Measurements from ENCODE around the gene ARV1.

ARV1 gene

GRCh38 chr1:231040800-231041718, 62.2 kb downstream of the ARV1 start:
- TF ChIP-seq CEBPB (IDR thresholded peaks at IDR 0.05), result no peak
- no peak for TF ChIP-seq TAF1 (IDR thresholded peaks at IDR 0.05; ENCODE audit: low read depth)
- 0 out of 2 replicates have a peak, but pooled peaks have one; percentile 46 for TF ChIP-seq ZBTB7A (IDR thresholded peaks at IDR 0.05; ENCODE audit: low read depth)

GRCh38 chr1:231041719-231042261, 62.9 kb downstream of the ARV1 start:
- no peak for TF ChIP-seq TAF1 (IDR thresholded peaks at IDR 0.05; ENCODE audit: low read depth)
- no peak for TF ChIP-seq CEBPB (IDR thresholded peaks at IDR 0.05)
- no peak for TF ChIP-seq FOXM1 (IDR thresholded peaks at IDR 0.05; ENCODE audit: borderline replicate concordance, low read depth)
- TF ChIP-seq RAD21 (IDR thresholded peaks at IDR 0.05; ENCODE audit: low read depth), result no peak
- no peak for TF ChIP-seq USF1 (IDR thresholded peaks at IDR 0.05)
- TF ChIP-seq NFIC (IDR thresholded peaks at IDR 0.05), result no peak
- no peak for TF ChIP-seq YY1 (IDR thresholded peaks at IDR 0.05; ENCODE audit: low read depth)
- no peak for TF ChIP-seq CREB1 (IDR thresholded peaks at IDR 0.05; ENCODE audit: low read depth)
- no peak for TF ChIP-seq TEAD4 (IDR thresholded peaks at IDR 0.05)
- TF ChIP-seq EGR1 (IDR thresholded peaks at IDR 0.05), result no peak
- TF ChIP-seq EP300 (IDR thresholded peaks at IDR 0.05; ENCODE audit: borderline replicate concordance), result no peak
- no peak for TF ChIP-seq TCF12 (IDR thresholded peaks at IDR 0.05; ENCODE audit: low read depth)
- no peak for TF ChIP-seq REST (IDR thresholded peaks at IDR 0.05; ENCODE audit: low read depth)
- TF ChIP-seq MAX (IDR thresholded peaks at IDR 0.05), result no peak
- TF ChIP-seq ZBTB7A (IDR thresholded peaks at IDR 0.05; ENCODE audit: low read depth), result no peak

GRCh38 chr1:231044588-231044987, 65.7 kb downstream of the ARV1 start:
- TF ChIP-seq TAF1 (IDR thresholded peaks at IDR 0.05; ENCODE audit: low read depth), result no peak
- TF ChIP-seq TEAD4 (IDR thresholded peaks at IDR 0.05), result no peak
- TF ChIP-seq CREB1 (IDR thresholded peaks at IDR 0.05; ENCODE audit: low read depth), result no peak
- no peak for TF ChIP-seq FOXM1 (IDR thresholded peaks at IDR 0.05; ENCODE audit: borderline replicate concordance, low read depth)
- no peak for TF ChIP-seq REST (IDR thresholded peaks at IDR 0.05; ENCODE audit: low read depth)
- TF ChIP-seq TCF12 (IDR thresholded peaks at IDR 0.05; ENCODE audit: low read depth), result no peak
- no peak for TF ChIP-seq RAD21 (IDR thresholded peaks at IDR 0.05; ENCODE audit: low read depth)
- no peak for TF ChIP-seq MAX (IDR thresholded peaks at IDR 0.05)
- TF ChIP-seq CEBPB (IDR thresholded peaks at IDR 0.05), result no peak
- no peak for TF ChIP-seq NFIC (IDR thresholded peaks at IDR 0.05)
- no peak for TF ChIP-seq YY1 (IDR thresholded peaks at IDR 0.05; ENCODE audit: low read depth)
- no peak for TF ChIP-seq ZBTB7A (IDR thresholded peaks at IDR 0.05; ENCODE audit: low read depth)
- TF ChIP-seq USF1 (IDR thresholded peaks at IDR 0.05), result no peak
- TF ChIP-seq EGR1 (IDR thresholded peaks at IDR 0.05), result no peak
- TF ChIP-seq EP300 (IDR thresholded peaks at IDR 0.05; ENCODE audit: borderline replicate concordance), result no peak

GRCh38 chr1:231045286-231045685, 66.4 kb downstream of the ARV1 start:
- TF ChIP-seq RAD21 (IDR thresholded peaks at IDR 0.05; ENCODE audit: low read depth) (no peak), TAF1 (IDR thresholded peaks at IDR 0.05; ENCODE audit: low read depth) (no peak), USF1 (IDR thresholded peaks at IDR 0.05) (no peak), REST (IDR thresholded peaks at IDR 0.05; ENCODE audit: low read depth) (no peak), EGR1 (IDR thresholded peaks at IDR 0.05) (no peak), TCF12 (IDR thresholded peaks at IDR 0.05; ENCODE audit: low read depth) (no peak), ZBTB7A (IDR thresholded peaks at IDR 0.05; ENCODE audit: low read depth) (no peak), TEAD4 (IDR thresholded peaks at IDR 0.05) (no peak), CREB1 (IDR thresholded peaks at IDR 0.05; ENCODE audit: low read depth) (no peak), EP300 (IDR thresholded peaks at IDR 0.05; ENCODE audit: borderline replicate concordance) (no peak), MAX (IDR thresholded peaks at IDR 0.05) (no peak)
